Measurements from ENCODE around the gene SLC45A2.
"Not testable (repeated sequence)": the region's sequence is repeated elsewhere in the genome, so short reads cannot be mapped to it uniquely, and the experiment has no call there.

SLC45A2 gene

DNA sequence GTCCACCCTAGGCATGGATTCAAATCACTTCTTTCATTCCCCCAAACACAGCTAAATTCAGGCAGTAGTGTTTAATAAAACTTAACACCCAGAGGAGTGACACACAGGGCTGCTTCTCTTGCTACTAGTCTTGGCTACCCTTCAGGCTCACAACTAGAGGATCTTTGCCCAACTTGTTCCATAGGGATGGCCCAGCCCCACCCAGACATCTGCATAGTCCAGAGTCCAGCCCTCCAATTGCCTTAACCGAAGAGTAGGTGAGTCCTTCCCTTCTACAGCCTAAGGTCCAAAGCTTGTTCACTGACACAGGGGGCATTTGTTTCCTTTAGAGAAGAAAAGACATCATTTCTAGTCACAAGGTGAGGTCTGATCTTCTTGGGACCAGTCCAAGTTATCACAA, 63.5 kb downstream of the SLC45A2 start:
- no peaks in the 10 kb centered on the region; the same call in 1 of the 2 replicates for H3K9me3 ChIP-seq (ENCODE audit: insufficient read depth, low read length)
- TF ChIP-seq, protein P1, sequence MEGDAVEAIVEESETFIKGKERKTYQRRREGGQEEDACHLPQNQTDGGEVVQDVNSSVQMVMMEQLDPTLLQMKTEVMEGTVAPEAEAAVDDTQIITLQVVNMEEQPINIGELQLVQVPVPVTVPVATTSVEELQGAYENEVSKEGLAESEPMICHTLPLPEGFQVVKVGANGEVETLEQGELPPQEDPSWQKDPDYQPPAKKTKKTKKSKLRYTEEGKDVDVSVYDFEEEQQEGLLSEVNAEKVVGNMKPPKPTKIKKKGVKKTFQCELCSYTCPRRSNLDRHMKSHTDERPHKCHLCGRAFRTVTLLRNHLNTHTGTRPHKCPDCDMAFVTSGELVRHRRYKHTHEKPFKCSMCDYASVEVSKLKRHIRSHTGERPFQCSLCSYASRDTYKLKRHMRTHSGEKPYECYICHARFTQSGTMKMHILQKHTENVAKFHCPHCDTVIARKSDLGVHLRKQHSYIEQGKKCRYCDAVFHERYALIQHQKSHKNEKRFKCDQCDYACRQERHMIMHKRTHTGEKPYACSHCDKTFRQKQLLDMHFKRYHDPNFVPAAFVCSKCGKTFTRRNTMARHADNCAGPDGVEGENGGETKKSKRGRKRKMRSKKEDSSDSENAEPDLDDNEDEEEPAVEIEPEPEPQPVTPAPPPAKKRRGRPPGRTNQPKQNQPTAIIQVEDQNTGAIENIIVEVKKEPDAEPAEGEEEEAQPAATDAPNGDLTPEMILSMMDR (IDR thresholded peaks at IDR 0.05; ENCODE audit: insufficient read depth, low read length, poor library complexity, severe bottlenecking) = no peak
- TF ChIP-seq EZH2phosphoT487 (conservative IDR thresholded peaks at IDR 0.05; ENCODE audit: low read length) = no peak
- H3K4me3 ChIP-seq (ENCODE audit: insufficient read depth, low read length, poor library complexity, severe bottlenecking) = no peak overlapping the region
- H3K79me2 ChIP-seq (ENCODE audit: insufficient read depth, low read length) = no peaks in the 10 kb centered on the region
- no peak overlapping the region for H3K27ac ChIP-seq (ENCODE audit: low read depth, low read length)
- H2AFZ ChIP-seq (ENCODE audit: low read depth, low read length, severe bottlenecking) = no peak overlapping the region
- no peaks in the 10 kb centered on the region for H3K27me3 ChIP-seq (ENCODE audit: low read length)
- H3K9ac ChIP-seq (ENCODE audit: low read length) = no peak overlapping the region
- H3K36me3 ChIP-seq (ENCODE audit: low read length) = no peaks in the 10 kb centered on the region
- H4K20me1 ChIP-seq (ENCODE audit: low read depth, low read length) = no peaks in the 10 kb centered on the region
- H3F3A ChIP-seq (ENCODE audit: insufficient read depth) = no peaks in the 10 kb centered on the region
- no peak overlapping the region for H3K4me2 ChIP-seq (ENCODE audit: low read depth, low read length, poor library complexity, severe bottlenecking)
- no peaks in the 10 kb centered on the region for H3K9me2 ChIP-seq (replicated peaks; ENCODE audit: insufficient read depth, low read length)

DNA sequence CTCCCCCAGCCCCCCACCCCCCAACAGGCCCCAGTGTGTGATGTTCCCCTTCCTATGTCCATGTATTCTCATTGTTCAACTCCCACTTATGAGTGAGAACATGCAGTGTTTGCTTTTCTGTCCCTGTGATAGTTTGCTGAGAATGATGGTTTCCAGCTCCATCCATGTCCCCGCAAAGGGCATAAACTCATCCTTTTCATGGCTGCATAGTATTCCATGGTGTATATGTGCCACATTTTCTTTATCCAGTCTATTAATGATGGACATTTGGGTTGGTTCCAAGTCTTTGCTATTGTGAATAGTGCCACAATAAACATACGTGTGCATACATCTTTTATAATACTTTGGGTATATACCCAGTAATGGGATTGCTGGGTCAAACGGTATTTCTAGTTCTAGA, 69.6 kb downstream of the SLC45A2 start:
- not testable (repeated sequence) for H3K27me3 ChIP-seq (ENCODE audit: low read length); H4K20me1 ChIP-seq (ENCODE audit: low read depth, low read length); H3K9me3 ChIP-seq (ENCODE audit: insufficient read depth, low read length); H3F3A ChIP-seq (ENCODE audit: insufficient read depth); H3K4me2 ChIP-seq (ENCODE audit: low read depth, low read length, poor library complexity, severe bottlenecking); H3K9ac ChIP-seq (ENCODE audit: low read length); H2AFZ ChIP-seq (ENCODE audit: low read depth, low read length, severe bottlenecking); H3K36me3 ChIP-seq (ENCODE audit: low read length); H3K4me3 ChIP-seq (ENCODE audit: insufficient read depth, low read length, poor library complexity, severe bottlenecking); H3K9me2 ChIP-seq (replicated peaks; ENCODE audit: insufficient read depth, low read length); H3K79me2 ChIP-seq (ENCODE audit: insufficient read depth, low read length); H3K27ac ChIP-seq (ENCODE audit: low read depth, low read length)

DNA sequence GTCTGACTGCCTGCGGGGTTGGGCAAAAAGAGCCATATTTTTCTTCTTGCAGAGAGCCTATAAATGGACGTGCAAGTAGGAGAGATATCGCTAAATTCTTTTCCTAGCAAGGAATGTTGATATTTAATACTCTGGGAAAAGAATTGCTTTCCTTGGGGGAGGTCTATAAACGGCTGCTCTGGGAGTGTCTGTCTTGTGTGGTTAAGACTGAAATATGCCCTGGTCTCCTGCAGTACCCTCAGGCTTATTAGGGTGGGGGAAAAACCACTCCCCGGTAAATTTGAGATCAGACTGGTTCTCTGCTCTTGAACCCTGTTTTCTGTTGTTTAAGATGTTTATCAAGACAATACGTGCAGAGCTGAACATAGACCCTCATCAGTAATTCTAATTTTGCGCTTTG, 78.2 kb downstream of the SLC45A2 start:
- not testable (repeated sequence) for H3K9me3 ChIP-seq (ENCODE audit: insufficient read depth, low read length); H3K4me2 ChIP-seq (ENCODE audit: low read depth, low read length, poor library complexity, severe bottlenecking); H3K27me3 ChIP-seq (ENCODE audit: low read length); H3K9ac ChIP-seq (ENCODE audit: low read length); H3K27ac ChIP-seq (ENCODE audit: low read depth, low read length); H4K20me1 ChIP-seq (ENCODE audit: low read depth, low read length); H3K79me2 ChIP-seq (ENCODE audit: insufficient read depth, low read length); H3K4me3 ChIP-seq (ENCODE audit: insufficient read depth, low read length, poor library complexity, severe bottlenecking); H3F3A ChIP-seq (ENCODE audit: insufficient read depth); H2AFZ ChIP-seq (ENCODE audit: low read depth, low read length, severe bottlenecking); H3K9me2 ChIP-seq (replicated peaks; ENCODE audit: insufficient read depth, low read length); H3K36me3 ChIP-seq (ENCODE audit: low read length)

DNA sequence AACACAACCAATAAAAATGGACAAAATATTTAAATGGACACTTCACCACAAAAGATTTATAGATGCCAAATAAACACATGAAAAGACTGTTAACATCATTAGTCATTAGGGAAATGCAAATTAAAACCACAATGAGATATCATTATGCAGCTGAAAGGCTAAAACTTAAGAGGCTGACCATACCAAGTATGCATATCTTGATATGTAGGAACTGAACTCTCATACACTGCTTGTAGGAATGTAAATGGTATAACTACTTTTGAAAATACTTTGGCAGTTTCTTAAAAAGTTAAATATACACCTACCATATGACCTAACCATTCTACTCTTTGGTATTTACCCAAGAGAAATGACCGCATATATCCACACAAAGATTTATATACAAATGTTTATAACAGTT, 79.1 kb downstream of the SLC45A2 start:
- Histone ChIP-seq H3K27me3 (ENCODE audit: low read length) (no peaks in the 10 kb centered on the region), H3K4me2 (ENCODE audit: low read depth, low read length, poor library complexity, severe bottlenecking) (no peak overlapping the region), H3K79me2 (ENCODE audit: insufficient read depth, low read length) (no peaks in the 10 kb centered on the region), H3K9me2 (replicated peaks; ENCODE audit: insufficient read depth, low read length) (no peaks in the 10 kb centered on the region), H3K9ac (ENCODE audit: low read length) (no peak overlapping the region), H3K9me3 (ENCODE audit: insufficient read depth, low read length) (peaks cover 6% of the 10 kb centered on the region; the same call in 1 of the 2 replicates), H4K20me1 (ENCODE audit: low read depth, low read length) (no peaks in the 10 kb centered on the region), H3K36me3 (ENCODE audit: low read length) (no peaks in the 10 kb centered on the region), H3K4me3 (ENCODE audit: insufficient read depth, low read length, poor library complexity, severe bottlenecking) (no peak overlapping the region), H3K27ac (ENCODE audit: low read depth, low read length) (no peak overlapping the region), H3F3A (ENCODE audit: insufficient read depth) (no peaks in the 10 kb centered on the region), H2AFZ (ENCODE audit: low read depth, low read length, severe bottlenecking) (no peak overlapping the region)
- no peak for TF ChIP-seq EZH2phosphoT487 (conservative IDR thresholded peaks at IDR 0.05; ENCODE audit: low read length)

DNA sequence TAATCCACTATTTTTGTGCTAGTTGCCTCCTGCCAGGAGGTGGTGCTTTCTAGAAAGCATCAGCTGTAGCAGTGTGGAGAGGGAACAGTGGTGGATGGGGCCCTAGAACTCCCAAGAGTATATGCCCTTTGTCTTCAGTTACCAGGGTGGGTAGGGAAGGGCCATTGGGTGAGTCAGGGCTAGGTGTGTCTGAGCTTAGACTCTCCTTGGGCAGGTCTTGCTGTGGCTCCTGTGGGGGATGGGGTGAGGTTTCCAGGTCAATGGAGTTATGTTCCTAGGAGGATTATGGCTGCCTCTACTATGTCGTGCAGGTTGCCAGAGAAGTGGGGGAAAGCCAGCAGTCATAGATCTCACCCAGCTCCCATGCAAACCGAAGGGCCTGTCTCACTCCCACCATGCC, 81.4 kb downstream of the SLC45A2 start:
- TF ChIP-seq, protein P1 (IDR thresholded peaks at IDR 0.05; ENCODE audit: insufficient read depth, low read length, poor library complexity, severe bottlenecking) = no peak
- TF ChIP-seq EZH2phosphoT487 (conservative IDR thresholded peaks at IDR 0.05; ENCODE audit: low read length) = no peak
- Histone ChIP-seq H3K27ac (ENCODE audit: low read depth, low read length) (no peak overlapping the region), H3K36me3 (ENCODE audit: low read length) (no peaks in the 10 kb centered on the region)

More for the DNA sequence above, 81.4 kb downstream of the SLC45A2 start:
- Histone ChIP-seq H3K9me3 (ENCODE audit: insufficient read depth, low read length) (peaks cover 6% of the 10 kb centered on the region; the same call in 1 of the 2 replicates), H3K9ac (ENCODE audit: low read length) (no peak overlapping the region), H3K4me3 (ENCODE audit: insufficient read depth, low read length, poor library complexity, severe bottlenecking) (no peak overlapping the region), H2AFZ (ENCODE audit: low read depth, low read length, severe bottlenecking) (no peak overlapping the region), H3K4me2 (ENCODE audit: low read depth, low read length, poor library complexity, severe bottlenecking) (no peak overlapping the region), H3K27me3 (ENCODE audit: low read length) (no peaks in the 10 kb centered on the region), H3K79me2 (ENCODE audit: insufficient read depth, low read length) (no peaks in the 10 kb centered on the region), H4K20me1 (ENCODE audit: low read depth, low read length) (no peaks in the 10 kb centered on the region), H3K9me2 (replicated peaks; ENCODE audit: insufficient read depth, low read length) (no peaks in the 10 kb centered on the region), H3F3A (ENCODE audit: insufficient read depth) (no peaks in the 10 kb centered on the region)
